ENCODE measurements around the gene DDX50.
A peak's percentile ranks its signal among the peaks of the same experiment; 100 is the strongest.

Gene DDX50

DNA sequence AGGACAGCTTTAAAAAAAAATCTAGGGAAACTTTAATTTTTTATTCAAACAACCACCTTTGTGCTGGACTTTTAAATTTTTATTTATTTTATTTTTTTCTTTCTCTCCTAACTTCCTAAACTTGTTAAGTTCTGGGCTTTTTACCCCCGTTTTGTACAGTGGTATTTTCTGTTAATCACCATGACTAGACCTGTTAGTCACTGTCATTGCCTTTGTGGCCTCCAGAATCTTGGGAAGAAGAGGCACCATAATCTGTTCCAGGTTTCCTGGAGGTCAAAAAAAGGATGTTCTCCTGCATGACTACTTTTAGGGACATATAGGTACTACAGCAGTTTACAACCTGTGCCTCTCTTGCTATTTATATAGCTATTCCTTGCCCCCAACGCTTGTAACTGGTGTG is 31.1 kb upstream of the DDX50 start:
- no peak overlapping the region for H4K91ac ChIP-seq (ENCODE audit: low read depth, low read length, poor library complexity)
- peaks cover 9 to 10% of the 10 kb centered on the region in 2 donors for H3K4me1 ChIP-seq (ENCODE audit: control insufficient read depth in 2 of 2, insufficient read depth in 1 of 2, low read depth in 1 of 2, low read length in 2 of 2)
- no peak overlapping the region for H4K8ac ChIP-seq (ENCODE audit: low read depth, low read length)
- H2AFZ ChIP-seq (ENCODE audit: low read length): no peak overlapping the region
- no peak overlapping the region for H3K9ac ChIP-seq (ENCODE audit: low read depth, low read length, poor library complexity)
- no peaks in the 10 kb centered on the region for H3K79me1 ChIP-seq (ENCODE audit: low read depth, low read length)
- no peak overlapping the region for H2BK15ac ChIP-seq (ENCODE audit: low read length)
- no peaks in the 10 kb centered on the region for H3K27me3 ChIP-seq (ENCODE audit: control insufficient read depth in 3 of 3, insufficient read depth in 3 of 3, low read depth in 1 of 3, low read length in 3 of 3)
- no peak overlapping the region for H3K14ac ChIP-seq (ENCODE audit: low read length)
- no peak overlapping the region for H3K23ac ChIP-seq (ENCODE audit: low read depth, low read length, poor library complexity)
- H3K4me3 ChIP-seq (ENCODE audit: low read length in 2 of 2): no peak overlapping the region
- no peak overlapping the region for H3K4ac ChIP-seq (ENCODE audit: low read length)
- H2BK120ac ChIP-seq (ENCODE audit: low read depth, low read length): no peak overlapping the region
- H3K36me3 ChIP-seq (replicated peaks in 1 of 2; ENCODE audit: control insufficient read depth in 2 of 2, insufficient read depth in 2 of 2, low read length in 2 of 2): no peaks in the 10 kb centered on the region
- no peak overlapping the region for H3K18ac ChIP-seq (ENCODE audit: low read length)
- no CpG with 5 or more reads among the region's 2 CpGs for WGBS, 2 donors (ENCODE audit: extremely low coverage in 2 of 2, insufficient read length in 2 of 2, insufficient replicate concordance in 1 of 2)
- H2BK12ac ChIP-seq (ENCODE audit: low read length): no peak overlapping the region
- no peak overlapping the region for H2AK5ac ChIP-seq (ENCODE audit: low read depth, low read length)
- DNase-seq (ENCODE audit: low spot score): no peak
- H3K4me2 ChIP-seq (ENCODE audit: insufficient read depth, low read length, poor library complexity, severe bottlenecking): no peak overlapping the region
- H2BK5ac ChIP-seq (ENCODE audit: low read length): no peak overlapping the region
- peak overlapping the region; percentile 84 for H3K27ac ChIP-seq (replicated peaks; ENCODE audit: low read length)
- H3K9me3 ChIP-seq (replicated peaks in 1 of 2; ENCODE audit: control insufficient read depth in 2 of 2, insufficient read depth in 1 of 2, low read depth in 1 of 2, low read length in 2 of 2): peaks cover 8 to 21% of the 10 kb centered on the region in 2 donors

DNA sequence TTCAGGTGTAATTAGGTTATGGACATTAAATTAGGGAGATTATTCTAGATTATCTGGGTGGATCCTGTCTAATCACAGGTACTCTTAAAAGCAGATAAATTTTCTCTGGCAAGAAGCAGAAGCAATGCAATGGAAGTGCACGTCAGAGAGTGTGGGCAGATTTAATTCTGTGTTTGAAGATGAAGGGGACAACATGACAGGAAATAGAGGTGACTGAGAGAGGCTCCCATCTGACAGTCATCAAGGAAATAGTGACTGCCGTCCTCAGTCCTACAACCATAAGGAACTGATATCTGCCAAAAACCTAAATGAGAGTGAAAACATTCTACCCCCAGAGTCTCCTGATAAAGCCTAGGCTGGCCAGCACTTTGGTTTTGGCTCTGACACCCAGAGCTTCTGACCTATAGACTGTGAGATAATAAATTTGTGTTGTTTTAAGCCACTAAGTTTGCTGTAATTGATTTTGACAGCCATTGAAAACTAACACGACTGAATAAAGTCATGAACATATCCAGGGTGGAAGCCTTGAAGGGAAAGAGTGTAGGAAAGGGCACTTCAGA is 30.5 kb upstream of the DDX50 start:
- no peak overlapping the region for H3K23ac ChIP-seq (ENCODE audit: low read depth, low read length, poor library complexity)
- peak overlapping the region; percentile 38 for H3K4me2 ChIP-seq (ENCODE audit: insufficient read depth, low read length, poor library complexity, severe bottlenecking)
- no peak overlapping the region for H3K4ac ChIP-seq (ENCODE audit: low read length)
- no peak overlapping the region for H2AK5ac ChIP-seq (ENCODE audit: low read depth, low read length)
- no peak overlapping the region for H2BK15ac ChIP-seq (ENCODE audit: low read length)
- H2BK5ac ChIP-seq (ENCODE audit: low read length): no peak overlapping the region
- H3K14ac ChIP-seq (ENCODE audit: low read length): no peak overlapping the region
- no peak overlapping the region for H4K8ac ChIP-seq (ENCODE audit: low read depth, low read length)
- H3K36me3 ChIP-seq (replicated peaks in 1 of 2; ENCODE audit: control insufficient read depth in 2 of 2, insufficient read depth in 2 of 2, low read length in 2 of 2): no peaks in the 10 kb centered on the region
- H3K9me3 ChIP-seq (replicated peaks in 1 of 2; ENCODE audit: control insufficient read depth in 2 of 2, insufficient read depth in 1 of 2, low read depth in 1 of 2, low read length in 2 of 2): peaks cover 8 to 21% of the 10 kb centered on the region in 2 donors
- DNase-seq (ENCODE audit: low spot score): no peak
- H4K91ac ChIP-seq (ENCODE audit: low read depth, low read length, poor library complexity): no peak overlapping the region
- H3K27me3 ChIP-seq (ENCODE audit: control insufficient read depth in 3 of 3, insufficient read depth in 3 of 3, low read depth in 1 of 3, low read length in 3 of 3): no peaks in the 10 kb centered on the region
- no peak overlapping the region for H3K18ac ChIP-seq (ENCODE audit: low read length)
- no peak overlapping the region for H3K4me3 ChIP-seq (ENCODE audit: low read length in 2 of 2)
- H3K4me1 ChIP-seq (ENCODE audit: control insufficient read depth in 2 of 2, insufficient read depth in 1 of 2, low read depth in 1 of 2, low read length in 2 of 2): peaks cover 9 to 12% of the 10 kb centered on the region in 2 donors
- H2BK120ac ChIP-seq (ENCODE audit: low read depth, low read length): no peak overlapping the region
- peak overlapping the region; percentile 47 for H2AFZ ChIP-seq (ENCODE audit: low read length)
- no peak overlapping the region for H3K9ac ChIP-seq (ENCODE audit: low read depth, low read length, poor library complexity)
- no CpG with 5 or more reads among the region's 3 CpGs for WGBS, 2 donors (ENCODE audit: extremely low coverage in 2 of 2, insufficient read length in 2 of 2, insufficient replicate concordance in 1 of 2)
- no peaks in the 10 kb centered on the region for H3K79me1 ChIP-seq (ENCODE audit: low read depth, low read length)
- H2BK12ac ChIP-seq (ENCODE audit: low read length): no peak overlapping the region
- H3K27ac ChIP-seq (replicated peaks; ENCODE audit: low read length): peak overlapping the region; percentile 84

GRCh38 chr10:68871105-68871711 is 29.9 kb upstream of the DDX50 start:
- Histone ChIP-seq H3K9ac (ENCODE audit: low read depth, low read length, poor library complexity) (no peak overlapping the region), H3K27me3 (ENCODE audit: control insufficient read depth in 3 of 3, insufficient read depth in 3 of 3, low read depth in 1 of 3, low read length in 3 of 3) (no peaks in the 10 kb centered on the region)
- WGBS, 2 donors (ENCODE audit: extremely low coverage in 2 of 2, insufficient read length in 2 of 2, insufficient replicate concordance in 1 of 2): no CpG with 5 or more reads among the region's 6 CpGs

GRCh38 chr10:68871731-68872342 is 29.3 kb upstream of the DDX50 start:
- Histone ChIP-seq H2AK5ac (ENCODE audit: low read depth, low read length) (no peak overlapping the region), H3K18ac (ENCODE audit: low read length) (no peak overlapping the region), H3K4me3 (ENCODE audit: low read length in 2 of 2) (no peak overlapping the region), H3K79me1 (ENCODE audit: low read depth, low read length) (no peaks in the 10 kb centered on the region), H2BK5ac (ENCODE audit: low read length) (no peak overlapping the region), H4K8ac (ENCODE audit: low read depth, low read length) (no peak overlapping the region), H3K4me2 (ENCODE audit: insufficient read depth, low read length, poor library complexity, severe bottlenecking) (no peak overlapping the region), H3K23ac (ENCODE audit: low read depth, low read length, poor library complexity) (no peak overlapping the region), H2BK12ac (ENCODE audit: low read length) (no peak overlapping the region), H3K4ac (ENCODE audit: low read length) (no peak overlapping the region), H3K27ac (replicated peaks; ENCODE audit: low read length) (peak overlapping the region; percentile 84), H2BK120ac (ENCODE audit: low read depth, low read length) (no peak overlapping the region), H3K4me1 (ENCODE audit: control insufficient read depth in 2 of 2, insufficient read depth in 1 of 2, low read depth in 1 of 2, low read length in 2 of 2) (peaks cover 15 to 17% of the 10 kb centered on the region in 2 donors), H2BK15ac (ENCODE audit: low read length) (no peak overlapping the region), H2AFZ (ENCODE audit: low read length) (peak overlapping the region; percentile 47), H3K36me3 (replicated peaks in 1 of 2; ENCODE audit: control insufficient read depth in 2 of 2, insufficient read depth in 2 of 2, low read length in 2 of 2) (no peaks in the 10 kb centered on the region), H3K9me3 (replicated peaks in 1 of 2; ENCODE audit: control insufficient read depth in 2 of 2, insufficient read depth in 1 of 2, low read depth in 1 of 2, low read length in 2 of 2) (peaks cover 8 to 21% of the 10 kb centered on the region in 2 donors), H4K91ac (ENCODE audit: low read depth, low read length, poor library complexity) (no peak overlapping the region), H3K14ac (ENCODE audit: low read length) (no peak overlapping the region), H3K27me3 (ENCODE audit: control insufficient read depth in 3 of 3, insufficient read depth in 3 of 3, low read depth in 1 of 3, low read length in 3 of 3) (no peaks in the 10 kb centered on the region), H3K9ac (ENCODE audit: low read depth, low read length, poor library complexity) (no peak overlapping the region)
- DNase-seq (ENCODE audit: low spot score): peak; percentile 32
- WGBS, 2 donors (ENCODE audit: extremely low coverage in 2 of 2, insufficient read length in 2 of 2, insufficient replicate concordance in 1 of 2): no CpG with 5 or more reads among the region's 5 CpGs

More at GRCh38 chr10:68871105-68871711, 29.9 kb upstream of the DDX50 start:
- no peak overlapping the region for H2AK5ac ChIP-seq (ENCODE audit: low read depth, low read length)
- peaks cover 9 to 13% of the 10 kb centered on the region in 2 donors for H3K4me1 ChIP-seq (ENCODE audit: control insufficient read depth in 2 of 2, insufficient read depth in 1 of 2, low read depth in 1 of 2, low read length in 2 of 2)
- H3K4me2 ChIP-seq (ENCODE audit: insufficient read depth, low read length, poor library complexity, severe bottlenecking): peak overlapping the region; percentile 38
- peak overlapping the region; percentile 84 for H3K27ac ChIP-seq (replicated peaks; ENCODE audit: low read length)
- no peak overlapping the region for H2BK120ac ChIP-seq (ENCODE audit: low read depth, low read length)
- no peak overlapping the region for H3K4me3 ChIP-seq (ENCODE audit: low read length in 2 of 2)
- H3K79me1 ChIP-seq (ENCODE audit: low read depth, low read length): no peaks in the 10 kb centered on the region
- no peak overlapping the region for H3K23ac ChIP-seq (ENCODE audit: low read depth, low read length, poor library complexity)
- H3K14ac ChIP-seq (ENCODE audit: low read length): no peak overlapping the region
- no peak overlapping the region for H2BK5ac ChIP-seq (ENCODE audit: low read length)
- H2BK15ac ChIP-seq (ENCODE audit: low read length): no peak overlapping the region
- H3K18ac ChIP-seq (ENCODE audit: low read length): no peak overlapping the region
- no peak overlapping the region for H2BK12ac ChIP-seq (ENCODE audit: low read length)
- peak; percentile 65 for DNase-seq (ENCODE audit: low spot score)
- no peak overlapping the region for H4K91ac ChIP-seq (ENCODE audit: low read depth, low read length, poor library complexity)
- peaks cover 8 to 21% of the 10 kb centered on the region in 2 donors for H3K9me3 ChIP-seq (replicated peaks in 1 of 2; ENCODE audit: control insufficient read depth in 2 of 2, insufficient read depth in 1 of 2, low read depth in 1 of 2, low read length in 2 of 2)
- peak overlapping the region; percentile 47 for H2AFZ ChIP-seq (ENCODE audit: low read length)
- H3K4ac ChIP-seq (ENCODE audit: low read length): no peak overlapping the region
- no peak overlapping the region for H4K8ac ChIP-seq (ENCODE audit: low read depth, low read length)
- no peaks in the 10 kb centered on the region for H3K36me3 ChIP-seq (replicated peaks in 1 of 2; ENCODE audit: control insufficient read depth in 2 of 2, insufficient read depth in 2 of 2, low read length in 2 of 2)

All from neuronal stem cell (in vitro differentiated cells).